GM18505 (cell line): ENCODE results near the gene RASSF10.

Experiments
- ATAC-seq: cut with Tn5 transposase; IDR thresholded peaks from one replicate; pipeline ENCODE4 v1.9.1; 2021; ENCODE audit not compliant: unreplicated experiment
- POLR2A ChIP-seq: IDR thresholded peaks from 4 replicates; pipeline ENCODE4 v1.6.1; 2011; ENCODE audit warnings: borderline replicate concordance; ENCODE audit not compliant: insufficient read depth, insufficient read length; ENCODE audit errors: extremely low read depth

Gene RASSF10

DNA sequence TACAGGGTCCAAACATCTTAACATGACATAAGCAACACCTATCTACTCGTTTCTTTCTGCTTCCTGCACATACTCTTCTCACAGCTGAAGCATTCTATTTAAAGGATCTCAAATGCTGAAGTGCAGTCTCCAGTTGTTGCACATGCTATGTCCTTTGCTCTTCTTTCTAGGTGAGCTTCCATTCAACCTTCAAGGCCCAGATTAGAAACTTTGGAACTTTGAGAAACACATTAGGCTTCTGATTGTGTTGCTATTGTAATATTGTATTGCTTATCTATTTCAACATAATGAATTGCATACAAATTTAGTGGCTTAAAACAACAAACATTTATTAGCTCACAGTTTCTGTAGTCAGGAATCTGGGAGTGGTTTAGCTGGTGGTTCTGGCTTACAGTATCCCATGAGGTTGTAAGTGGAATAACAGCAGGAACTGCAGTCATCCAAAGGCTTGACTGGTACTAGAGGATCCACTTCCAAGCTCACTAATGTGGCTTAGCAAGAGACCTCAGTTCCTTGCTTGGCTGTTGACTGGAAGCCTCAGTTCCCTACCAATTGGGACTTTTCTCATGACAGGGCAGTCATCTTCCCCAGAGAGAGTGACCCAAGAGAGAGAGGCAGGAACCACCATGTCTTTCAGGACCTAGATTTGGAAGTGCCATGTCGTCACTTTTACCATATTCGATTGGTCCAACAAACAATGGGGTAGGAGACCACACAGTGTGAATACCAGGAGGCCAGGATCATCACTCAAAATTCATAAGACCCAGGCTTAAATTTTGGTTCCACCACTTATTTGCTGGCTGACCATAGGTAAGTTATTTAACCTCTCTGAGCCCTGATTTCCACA is 27.2 kb upstream of the RASSF10 start:
- no peak for ATAC-seq
- no peak for TF ChIP-seq POLR2A

DNA sequence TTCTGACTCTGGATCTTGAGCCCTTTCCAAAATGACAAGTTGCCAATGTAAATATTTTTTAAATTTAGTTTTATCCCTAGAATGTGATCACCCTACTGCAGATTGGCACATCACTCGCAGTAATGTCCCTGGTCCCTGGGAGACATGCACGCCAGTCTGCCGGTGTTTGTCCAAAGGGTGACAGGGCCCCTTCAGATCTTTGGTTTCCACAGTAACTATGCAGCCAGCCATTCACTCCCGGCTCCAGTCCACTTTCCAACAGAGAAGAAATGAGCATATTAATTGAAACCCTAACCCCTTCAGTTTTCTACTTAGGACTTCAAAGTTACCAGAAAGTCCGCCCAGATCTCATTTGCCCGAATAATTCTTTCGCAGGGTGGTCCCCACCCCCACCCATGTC is 25.8 kb upstream of the RASSF10 start:
- TF ChIP-seq POLR2A = no peak
- ATAC-seq = no peak

DNA sequence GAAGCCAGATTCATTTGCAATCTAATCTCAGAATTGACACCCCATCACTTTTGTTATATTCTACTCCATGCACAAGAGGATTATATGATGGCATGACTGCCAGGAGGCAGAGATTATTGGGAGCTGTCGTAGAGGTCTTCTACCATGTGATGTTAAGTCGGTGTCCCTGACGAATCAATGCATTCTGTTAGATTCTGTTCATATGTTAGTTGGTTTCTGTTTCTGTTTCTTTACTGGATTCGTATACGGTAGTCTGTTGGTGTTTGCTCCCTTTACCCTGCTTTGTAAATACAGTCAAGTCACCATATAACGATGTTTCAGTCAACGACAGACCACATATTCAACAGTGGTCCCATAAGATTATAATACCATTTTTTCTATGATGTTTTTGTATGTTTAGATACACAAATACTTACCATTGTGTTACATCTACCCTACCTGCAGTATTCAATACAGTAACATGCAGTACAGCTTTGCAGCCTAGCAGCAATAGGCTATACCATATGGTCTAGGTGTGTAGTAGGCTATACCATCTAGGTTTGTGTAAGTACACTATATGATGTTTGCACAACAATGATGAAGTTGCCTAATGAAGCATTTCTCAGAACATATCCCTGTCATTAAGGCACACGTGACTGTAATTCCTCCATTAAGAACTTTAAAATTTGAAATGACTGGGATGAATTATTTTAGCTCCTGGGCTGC is 22.8 kb upstream of the RASSF10 start:
- TF ChIP-seq POLR2A = no peak
- no peak for ATAC-seq

DNA sequence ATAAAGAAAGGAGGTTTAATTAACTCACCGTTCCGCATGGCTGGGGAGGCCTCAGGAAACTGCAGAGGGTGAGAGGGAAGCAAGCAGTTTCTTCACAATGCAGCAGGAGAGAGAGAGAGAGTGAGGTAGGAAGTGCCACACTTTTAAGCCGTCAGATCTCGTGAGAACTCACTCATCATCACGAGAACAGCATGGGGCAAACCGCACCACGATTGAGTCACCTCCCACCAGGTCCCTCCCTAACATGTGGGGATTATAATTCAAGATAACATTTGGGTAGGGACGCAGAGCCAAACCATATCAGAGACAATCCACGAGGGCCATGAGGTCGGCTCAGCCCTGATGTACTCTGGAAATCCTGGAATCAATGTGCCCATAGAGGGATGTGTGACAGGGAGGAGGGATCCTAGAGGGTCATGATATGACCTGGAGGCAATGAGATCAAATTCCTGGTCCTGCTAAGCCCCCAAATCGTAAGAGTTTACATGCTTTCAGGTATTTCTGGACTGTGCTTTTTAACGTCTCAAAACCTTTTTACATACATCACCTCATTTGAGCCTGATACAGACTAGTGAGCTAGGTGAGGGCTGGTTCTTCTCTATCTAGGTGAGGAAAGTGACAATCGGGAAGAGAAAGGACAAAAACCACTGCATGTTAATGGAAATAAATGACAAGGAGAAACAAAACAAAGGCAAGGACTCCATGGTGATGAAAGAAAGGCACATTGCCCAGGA is 19.5 kb upstream of the RASSF10 start:
- TF ChIP-seq POLR2A = no peak
- no peak for ATAC-seq

DNA sequence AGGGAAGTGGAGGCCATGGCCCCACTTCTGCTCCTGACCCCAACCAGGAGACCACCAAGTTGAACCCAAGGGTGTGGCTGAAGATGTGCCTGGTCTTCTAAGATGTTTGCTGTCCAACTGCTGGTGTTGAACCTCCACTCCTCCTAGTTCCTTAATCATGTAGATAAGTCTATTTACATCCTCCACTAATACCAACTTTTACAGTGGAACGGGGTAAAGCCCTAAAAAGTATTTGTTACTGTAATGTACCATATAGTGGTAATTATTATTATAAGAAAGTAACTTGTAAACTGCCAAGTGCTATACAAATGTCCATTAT is 19.0 kb upstream of the RASSF10 start:
- ATAC-seq = no peak
- TF ChIP-seq POLR2A = no peak

DNA sequence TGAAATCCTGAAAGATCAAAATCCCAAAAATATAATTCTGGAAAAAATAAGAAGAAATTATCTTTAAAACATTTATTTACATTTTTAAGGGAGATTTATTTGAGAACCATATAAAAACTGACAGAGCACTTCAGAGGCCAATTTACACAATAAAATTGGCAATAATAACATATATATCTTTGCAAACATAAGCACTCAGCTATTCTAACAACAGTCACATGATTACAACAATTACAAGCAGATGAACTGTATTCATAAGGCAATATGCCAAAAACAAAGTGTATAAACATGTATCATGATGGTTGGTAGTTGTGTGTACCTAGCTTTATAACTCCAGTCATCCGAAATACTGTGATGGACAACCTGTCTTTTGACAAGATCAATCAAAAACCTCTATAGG is 17.7 kb upstream of the RASSF10 start:
- no peak for ATAC-seq
- no peak for TF ChIP-seq POLR2A

DNA sequence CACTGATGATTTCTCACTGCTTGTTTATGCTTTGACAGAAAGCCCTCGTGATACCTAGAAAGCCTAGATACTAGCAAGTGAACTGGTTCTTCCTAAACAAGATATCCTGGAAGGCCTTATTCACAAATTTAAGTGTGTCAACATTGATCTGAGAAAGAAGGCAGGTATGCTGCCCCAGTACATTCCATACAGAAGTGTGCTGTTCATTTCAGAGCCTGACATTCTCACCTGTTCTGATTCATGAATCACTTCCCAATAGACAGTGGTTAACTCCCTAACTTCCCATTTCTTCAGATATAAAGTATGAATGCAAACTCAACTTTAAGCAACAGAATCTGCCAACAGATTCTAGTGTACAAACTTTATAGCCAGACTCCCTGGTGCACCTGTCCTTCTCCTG is 15.5 kb upstream of the RASSF10 start:
- no peak for ATAC-seq
- TF ChIP-seq POLR2A = no peak

DNA sequence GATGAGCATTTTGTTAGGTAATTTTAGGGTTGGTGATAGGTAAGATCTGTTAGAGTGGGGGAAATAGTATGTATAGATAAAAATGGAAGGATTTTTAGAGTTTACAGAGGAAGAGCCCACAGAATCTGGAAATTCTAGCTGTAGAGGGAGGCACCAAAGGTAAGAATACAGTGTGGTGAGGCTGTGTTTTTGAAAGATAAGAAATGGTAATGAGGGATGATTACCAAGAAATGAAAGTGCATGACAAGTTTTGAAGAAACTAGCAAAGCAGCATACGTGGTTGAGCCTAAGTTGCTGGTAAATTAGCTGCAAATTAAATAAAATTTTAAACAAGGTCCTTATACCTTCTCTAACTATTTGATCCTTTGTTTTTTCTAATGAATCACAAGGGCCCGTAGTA is 14.6 kb upstream of the RASSF10 start:
- TF ChIP-seq POLR2A = no peak
- no peak for ATAC-seq

DNA sequence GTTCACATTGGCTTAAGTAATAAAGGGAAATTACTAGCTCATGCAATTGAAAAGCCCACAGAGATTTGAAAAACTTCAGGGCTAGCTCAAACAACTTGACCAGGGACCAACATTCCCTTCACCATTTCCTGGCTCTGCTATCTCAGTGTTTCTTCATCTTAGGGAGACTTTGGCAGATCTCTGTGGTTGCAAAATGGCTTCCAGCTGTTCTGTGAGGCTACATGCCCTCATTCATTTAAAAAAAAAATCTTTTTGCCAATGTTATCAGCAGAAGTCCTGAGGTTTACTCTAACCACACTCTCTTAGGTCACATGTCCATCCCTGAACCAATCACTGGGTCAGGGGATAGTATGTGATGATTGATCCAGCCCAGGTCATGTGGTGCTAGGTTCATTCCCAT is 13.9 kb upstream of the RASSF10 start:
- no peak for TF ChIP-seq POLR2A
- no peak for ATAC-seq

DNA sequence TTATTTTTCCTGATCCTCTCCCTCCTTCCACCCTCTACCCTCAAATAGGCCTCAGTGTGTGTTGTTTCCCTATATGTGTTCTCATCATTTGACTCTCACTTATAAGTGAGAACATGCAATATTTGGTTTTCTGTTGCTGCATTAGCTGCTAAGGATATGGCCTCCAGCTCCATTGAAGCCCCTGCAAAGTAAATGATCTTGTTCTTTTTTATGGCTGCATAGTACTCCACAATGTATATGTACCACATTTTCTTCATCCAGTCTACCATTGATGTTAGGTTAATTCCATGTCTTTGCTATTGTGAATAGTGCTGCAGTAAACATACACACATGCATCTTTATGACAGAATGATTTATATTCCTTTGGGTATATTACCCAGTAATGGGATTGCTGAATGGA is 13.3 kb upstream of the RASSF10 start:
- no peak for TF ChIP-seq POLR2A
- no peak for ATAC-seq

DNA sequence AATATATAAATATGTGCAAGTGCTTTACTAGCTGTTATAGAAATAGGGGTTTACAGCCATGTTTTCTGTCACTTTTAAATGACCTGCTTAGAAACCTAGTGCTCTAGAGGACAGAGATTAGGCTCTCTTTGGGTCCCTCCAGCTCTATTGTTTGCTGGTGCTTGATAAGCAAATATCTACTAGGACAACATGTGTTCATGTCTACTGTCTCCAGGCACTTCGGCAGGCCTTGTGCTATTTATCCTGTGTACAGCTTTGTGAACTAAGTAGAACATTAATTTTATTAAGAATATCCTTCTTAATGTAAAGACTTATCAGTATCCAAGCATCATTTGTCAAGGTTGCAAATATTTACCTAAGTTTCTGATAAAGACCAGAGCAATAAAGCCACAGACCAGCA is 11.9 kb upstream of the RASSF10 start:
- ATAC-seq = no peak
- no peak for TF ChIP-seq POLR2A

DNA sequence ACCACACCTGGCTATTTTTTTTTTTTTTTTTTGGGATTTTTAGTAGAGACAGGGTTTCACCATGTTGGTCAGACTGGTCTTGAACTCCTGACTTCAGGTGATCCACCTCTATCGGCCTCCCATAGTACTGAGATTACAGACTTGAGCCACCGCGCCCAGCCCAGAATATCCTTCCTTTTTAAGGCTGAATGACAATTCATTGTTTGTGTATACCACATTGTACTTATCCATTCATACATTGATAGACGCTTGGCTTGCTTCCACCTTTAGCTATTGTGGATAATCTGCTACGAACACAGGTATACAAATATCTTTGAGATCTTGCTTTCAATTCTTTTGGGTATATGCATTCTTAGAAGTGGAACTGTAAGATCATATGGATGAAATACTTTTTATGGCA is 10.8 kb upstream of the RASSF10 start:
- no peak for TF ChIP-seq POLR2A
- no peak for ATAC-seq

DNA sequence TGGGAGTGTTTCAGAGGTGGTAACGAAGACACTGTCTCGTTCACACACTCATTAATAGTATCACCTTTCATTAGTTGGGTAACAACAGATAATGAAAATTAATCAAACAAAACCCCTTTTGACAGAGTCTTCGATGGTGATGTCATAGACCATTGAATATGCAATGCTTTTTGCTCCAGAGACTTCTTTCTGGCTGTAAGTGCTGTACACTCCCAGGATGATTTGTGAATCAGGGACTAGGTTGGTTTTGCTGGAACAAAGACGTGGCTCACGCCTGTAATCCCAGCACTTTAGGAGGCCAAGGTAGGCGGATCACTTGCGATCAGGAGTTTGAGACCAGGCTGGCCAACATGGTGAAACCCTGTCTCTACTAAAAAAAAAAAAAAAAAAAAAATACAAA is 9.5 kb upstream of the RASSF10 start:
- no peak for ATAC-seq
- no peak for TF ChIP-seq POLR2A

DNA sequence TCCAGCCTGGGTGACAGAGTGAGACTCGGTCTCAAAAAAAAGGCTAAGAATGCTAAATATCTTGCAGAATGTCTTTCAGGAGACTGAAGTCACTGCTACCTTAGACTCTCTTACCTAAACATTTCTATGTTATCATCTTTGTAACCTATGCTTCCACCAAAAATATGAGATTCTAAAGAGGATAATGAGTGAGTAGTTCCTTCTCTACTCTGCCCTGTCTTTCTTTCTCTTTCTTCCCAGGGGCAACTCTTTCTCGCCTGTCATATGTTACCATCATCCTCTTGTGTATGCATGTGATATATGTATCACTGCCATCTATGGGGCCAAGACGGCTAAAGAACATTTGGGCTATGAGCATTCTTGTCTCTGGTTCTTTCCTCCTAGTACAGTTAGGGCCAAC is 9.0 kb upstream of the RASSF10 start:
- ATAC-seq = no peak
- no peak for TF ChIP-seq POLR2A
